Dermis microvascular lymphatic vessel endothelial cell (primary cell): ENCODE measurements around the gene HMGN2. TPM values are rescaled to one million over a fixed set of nuclear protein-coding genes. Genes with fewer than 3 reads are reported as not detected.

ENCODE experiments used
- total RNA-seq: library from RNA; depleted of rRNA; stranded (reverse); fragments of >200 nt; gene quantifications from 2 replicates; pipeline ENCODE4 v1.2.1, GENCODE V29; 2014

Gene HMGN2
- total RNA-seq, 1 donor from 2014 or later = 209 TPM

Other genes with a start within 250 kb of the HMGN2 start
- gene CEP85, start 238.2 kb upstream of the HMGN2 start, total RNA-seq = 5.3 and 6.7 TPM in 2 replicates
- 17.5 and 25.9 TPM in 2 replicates for gene SH3BGRL3, start 192.4 kb upstream of the HMGN2 start, total RNA-seq
- gene UBXN11, start 165.8 kb upstream of the HMGN2 start, total RNA-seq = 1.7 and 2.7 TPM in 2 replicates
- gene CD52, start 154.5 kb upstream of the HMGN2 start, total RNA-seq = not detected in 2 replicates
- gene CRYBG2, start 118.3 kb upstream of the HMGN2 start, total RNA-seq = 0.25 and 0.51 TPM in 2 replicates
- not detected in 2 replicates for gene ZNF683, start 99.7 kb upstream of the HMGN2 start, total RNA-seq
- gene LIN28A, start 61.6 kb upstream of the HMGN2 start, total RNA-seq = not detected in 2 replicates
- 21.2 and 27.4 TPM in 2 replicates for gene DHDDS, start 40.1 kb upstream of the HMGN2 start, total RNA-seq
- 12.4 and 15.9 TPM in 2 replicates for gene RPS6KA1, start 57.3 kb downstream of the HMGN2 start, total RNA-seq
- 7.3 and 15.2 TPM in 2 replicates for gene ARID1A, start 223.6 kb downstream of the HMGN2 start, total RNA-seq